OCI-LY3 (cell line): ENCODE measurements around the gene RRP36.
"Not testable (repeated sequence)": the region's sequence is repeated elsewhere in the genome, so short reads cannot be mapped to it uniquely, and the experiment has no call there.

ENCODE experiments used
- H2AFZ ChIP-seq: fragments of 200-600, 300-600 bp; shearing (Covaris generic); 2 replicates; pipeline ENCODE4 v1.6.0; 2014; ENCODE audit warnings: antibody characterized with exemption, low read depth, low read length
- H3K27ac ChIP-seq: fragments of 200-600, 300-600 bp; sonication (generic); 2 replicates; pipeline ENCODE4 v1.5.1; 2014; ENCODE audit warnings: mild to moderate bottlenecking, low read length, moderate library complexity, mixed read lengths
- H3K27me3 ChIP-seq: fragments of 200-600, 300-600 bp; sonication (generic); 2 replicates; pipeline ENCODE4 v1.6.1; 2014; ENCODE audit warnings: low read depth, low read length, mixed read lengths
- H3K36me3 ChIP-seq: fragments of 200-600, 300-600 bp; sonication (generic); replicated peaks from 2 replicates; pipeline ENCODE3; 2014; ENCODE audit warnings: low read depth, low read length, mixed read lengths
- H3K4me1 ChIP-seq: fragments of 300-600, 200-600 bp; sonication (generic); 2 replicates; pipeline ENCODE4 v1.6.1; 2014; ENCODE audit warnings: low read length, mixed read lengths
- H3K4me2 ChIP-seq: fragments of 200-600, 300-600 bp; sonication (generic); 2 replicates; pipeline ENCODE4 v1.6.1; 2014; ENCODE audit warnings: low read length, mixed read lengths
- H3K4me3 ChIP-seq: fragments of 300-600, 200-600 bp; sonication (generic); 2 replicates; pipeline ENCODE4 v1.5.1; 2014; ENCODE audit warnings: antibody characterized with exemption, mild to moderate bottlenecking, low read length, moderate library complexity
- H3K79me2 ChIP-seq: fragments of 300-600, 200-600 bp; shearing (Covaris generic); 2 replicates; pipeline ENCODE4 v1.6.1; 2014; ENCODE audit warnings: mild to moderate bottlenecking, low read length, mixed read lengths
- H3K9ac ChIP-seq: fragments of 300-600, 200-600 bp; shearing (Covaris generic); 2 replicates; pipeline ENCODE4 v1.6.0; 2014; ENCODE audit warnings: mild to moderate bottlenecking, low read length, moderate library complexity
- H3K9me3 ChIP-seq: fragments of 200-600, 300-600 bp; shearing (Covaris generic); 2 replicates; pipeline ENCODE4 v1.6.1; 2014; ENCODE audit warnings: low read length, mixed read lengths; ENCODE audit not compliant: insufficient read depth
- H4K20me1 ChIP-seq: fragments of 200-600, 300-600 bp; sonication (generic); 2 replicates; pipeline ENCODE4 v1.6.1; 2016; ENCODE audit warnings: low read length, mixed read lengths; ENCODE audit not compliant: insufficient read depth
- EZH2phosphoT487 ChIP-seq: fragments of 200-600 bp; shearing (Covaris generic); IDR thresholded peaks from 2 replicates; pipeline ENCODE4 v1.6.1; 2018; ENCODE audit warnings: antibody characterized with exemption, mixed run types, low read depth
- TF ChIP-seq, protein P1 (sequence below): fragments of 200-600, 300-600 bp; sonication (generic); IDR thresholded peaks from 2 replicates; pipeline ENCODE4 v1.5.1; 2014; ENCODE audit warnings: antibody characterized with exemption, low read length, low read depth

RRP36 gene

DNA sequence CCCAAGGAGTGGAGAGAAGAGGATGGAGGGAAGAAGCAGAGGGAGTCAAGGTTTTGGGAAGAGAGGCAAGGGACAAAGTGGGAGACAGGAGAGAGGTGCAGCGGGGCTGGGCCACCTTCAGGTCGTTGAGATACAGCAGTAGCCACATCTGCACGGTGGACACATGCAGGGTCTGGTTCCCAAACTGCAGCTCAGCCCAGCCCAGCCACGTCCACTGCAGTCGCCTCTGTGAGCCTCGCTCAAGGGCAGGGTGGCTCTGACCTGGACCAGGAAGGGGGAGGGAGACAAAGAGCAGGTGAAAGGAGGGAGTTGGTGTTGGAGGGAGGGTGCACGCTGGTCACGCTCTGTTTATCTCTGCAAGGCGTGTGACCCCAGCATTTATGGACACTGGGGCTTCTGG, 17.3 kb downstream of the RRP36 start:
- no peak overlapping the region for H3K4me2 ChIP-seq
- H3K27ac ChIP-seq = no peak overlapping the region
- peaks cover 56% of the 10 kb centered on the region for H3K36me3 ChIP-seq
- no peaks in the 10 kb centered on the region for H4K20me1 ChIP-seq
- TF ChIP-seq, protein P1, sequence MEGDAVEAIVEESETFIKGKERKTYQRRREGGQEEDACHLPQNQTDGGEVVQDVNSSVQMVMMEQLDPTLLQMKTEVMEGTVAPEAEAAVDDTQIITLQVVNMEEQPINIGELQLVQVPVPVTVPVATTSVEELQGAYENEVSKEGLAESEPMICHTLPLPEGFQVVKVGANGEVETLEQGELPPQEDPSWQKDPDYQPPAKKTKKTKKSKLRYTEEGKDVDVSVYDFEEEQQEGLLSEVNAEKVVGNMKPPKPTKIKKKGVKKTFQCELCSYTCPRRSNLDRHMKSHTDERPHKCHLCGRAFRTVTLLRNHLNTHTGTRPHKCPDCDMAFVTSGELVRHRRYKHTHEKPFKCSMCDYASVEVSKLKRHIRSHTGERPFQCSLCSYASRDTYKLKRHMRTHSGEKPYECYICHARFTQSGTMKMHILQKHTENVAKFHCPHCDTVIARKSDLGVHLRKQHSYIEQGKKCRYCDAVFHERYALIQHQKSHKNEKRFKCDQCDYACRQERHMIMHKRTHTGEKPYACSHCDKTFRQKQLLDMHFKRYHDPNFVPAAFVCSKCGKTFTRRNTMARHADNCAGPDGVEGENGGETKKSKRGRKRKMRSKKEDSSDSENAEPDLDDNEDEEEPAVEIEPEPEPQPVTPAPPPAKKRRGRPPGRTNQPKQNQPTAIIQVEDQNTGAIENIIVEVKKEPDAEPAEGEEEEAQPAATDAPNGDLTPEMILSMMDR = no peak
- no peak for TF ChIP-seq EZH2phosphoT487
- no peaks in the 10 kb centered on the region for H3K79me2 ChIP-seq
- no peaks in the 10 kb centered on the region for H3K27me3 ChIP-seq
- H3K9ac ChIP-seq = no peak overlapping the region
- H3K9me3 ChIP-seq = no peaks in the 10 kb centered on the region
- H3K4me1 ChIP-seq = no peaks in the 10 kb centered on the region
- no peak overlapping the region for H2AFZ ChIP-seq
- no peak overlapping the region for H3K4me3 ChIP-seq

DNA sequence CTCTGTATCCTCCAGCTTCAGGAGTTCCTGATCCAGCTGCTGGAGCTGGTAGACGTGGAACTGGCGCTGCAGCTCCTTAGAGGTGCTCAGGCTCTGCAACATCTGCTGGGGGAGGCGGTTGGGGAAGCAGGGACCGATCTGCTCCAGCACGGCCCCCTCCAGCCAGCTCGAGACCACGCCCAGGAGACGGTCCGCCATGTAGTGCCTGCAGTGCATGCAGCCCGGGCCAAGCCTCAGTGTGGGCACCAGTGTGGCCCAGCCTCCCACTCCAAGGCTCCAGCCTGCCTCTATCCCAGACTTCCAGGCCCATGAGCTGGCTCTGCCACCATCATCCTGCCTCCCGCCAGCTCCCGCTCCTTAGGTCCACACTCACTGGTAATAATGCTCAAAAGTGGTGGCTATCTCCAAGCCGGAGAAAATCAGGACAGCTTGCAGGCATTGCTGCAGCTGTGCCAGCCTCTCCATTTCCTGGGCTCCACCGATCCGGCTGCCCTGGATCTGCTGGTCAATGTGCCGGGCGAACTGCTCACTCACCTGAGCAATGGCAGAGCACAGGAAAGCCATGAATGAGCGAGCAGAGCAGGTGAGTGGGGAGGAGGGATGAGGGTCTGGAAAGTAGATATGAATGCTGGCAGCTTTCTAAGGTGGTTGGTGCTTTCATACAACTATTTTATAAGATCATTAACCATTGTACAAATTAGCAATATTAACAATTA, 19.3 kb downstream of the RRP36 start:
- H3K4me3 ChIP-seq = no peak overlapping the region
- no peak overlapping the region for H2AFZ ChIP-seq
- H3K79me2 ChIP-seq = no peaks in the 10 kb centered on the region
- no peaks in the 10 kb centered on the region for H3K9me3 ChIP-seq
- no peaks in the 10 kb centered on the region for H3K4me1 ChIP-seq
- no peaks in the 10 kb centered on the region for H4K20me1 ChIP-seq
- no peak overlapping the region for H3K9ac ChIP-seq
- peaks cover 57% of the 10 kb centered on the region for H3K36me3 ChIP-seq
- no peak for TF ChIP-seq EZH2phosphoT487
- TF ChIP-seq, protein P1 = no peak
- H3K4me2 ChIP-seq = no peak overlapping the region
- H3K27ac ChIP-seq = no peak overlapping the region
- H3K27me3 ChIP-seq = no peaks in the 10 kb centered on the region

DNA sequence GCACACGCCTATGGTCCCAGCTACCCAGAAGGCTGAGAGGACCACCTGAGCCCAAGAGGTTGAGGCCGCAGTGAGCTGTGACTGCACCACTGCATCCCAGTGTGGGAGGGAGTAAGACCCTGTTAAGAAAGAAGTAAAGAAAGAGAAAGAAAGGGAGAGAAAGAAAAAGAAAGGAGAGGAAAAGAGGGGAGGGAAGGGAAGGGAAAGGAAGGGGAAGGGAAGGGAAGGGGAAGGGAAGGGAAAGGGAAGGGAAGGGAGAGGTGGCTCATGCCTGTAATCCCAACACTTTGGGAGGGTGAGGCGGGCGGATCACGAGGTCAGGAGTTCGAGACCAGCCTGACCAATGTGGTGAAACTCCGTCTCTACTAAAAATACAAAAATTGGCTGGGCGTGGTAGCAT, 20.1 kb downstream of the RRP36 start:
- not testable (repeated sequence) for H3K9ac ChIP-seq, H3K4me3 ChIP-seq, H3K27ac ChIP-seq, H3K4me2 ChIP-seq, H3K9me3 ChIP-seq, H3K79me2 ChIP-seq, H4K20me1 ChIP-seq, H2AFZ ChIP-seq, H3K27me3 ChIP-seq, H3K4me1 ChIP-seq
- peaks cover 58% of the 10 kb centered on the region for H3K36me3 ChIP-seq

DNA sequence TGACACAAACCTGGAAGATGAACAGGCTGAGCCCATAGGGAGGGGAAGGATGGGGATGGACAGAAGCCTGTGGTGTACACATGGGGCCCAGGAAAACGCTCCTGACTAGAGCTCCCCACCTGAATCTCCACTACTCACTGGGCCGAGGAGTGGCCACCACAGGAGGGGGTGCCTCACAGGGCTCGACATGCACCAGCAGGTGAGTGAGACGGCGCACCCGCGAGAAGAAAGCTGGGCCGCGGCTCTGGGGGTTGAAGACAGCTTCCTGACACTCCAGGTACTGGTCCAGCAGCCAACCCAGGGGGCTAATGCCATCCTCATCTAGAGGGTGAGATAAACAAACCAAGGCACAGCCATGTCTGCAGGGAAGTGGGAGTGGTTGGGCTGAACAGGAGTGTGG, 21.9 kb downstream of the RRP36 start:
- peaks cover 54% of the 10 kb centered on the region for H3K36me3 ChIP-seq

More for the DNA sequence above, 21.9 kb downstream of the RRP36 start:
- H2AFZ ChIP-seq = no peak overlapping the region
- H3K9ac ChIP-seq = no peak overlapping the region
- no peaks in the 10 kb centered on the region for H3K79me2 ChIP-seq
- no peaks in the 10 kb centered on the region for H3K9me3 ChIP-seq
- no peak overlapping the region for H3K27ac ChIP-seq
- TF ChIP-seq, protein P1 = no peak
- no peak for TF ChIP-seq EZH2phosphoT487
- no peak overlapping the region for H3K4me2 ChIP-seq
- H3K4me3 ChIP-seq = no peak overlapping the region
- no peaks in the 10 kb centered on the region for H3K4me1 ChIP-seq
- H3K27me3 ChIP-seq = no peaks in the 10 kb centered on the region
- no peaks in the 10 kb centered on the region for H4K20me1 ChIP-seq
